Endothelial cell of umbilical vein (primary cell): ENCODE measurements around the gene NFX1. TPM values are rescaled to one million over a fixed set of nuclear protein-coding genes. Genes with fewer than 3 reads are reported as not detected.

Source experiments
- BruUV-seq: library from RNA; stranded (reverse); fragments of 400-500 nt; replicated peaks from 2 replicates; lab custom pipeline; 2021; lab: Mats Ljungman, UMichigan
- CTCF ChIA-PET: fragments of 300-600, 350-600 bp; sonication (Branson Sonifier 250); formaldehyde crosslinking; loops from one replicate; lab custom pipeline; 2021; ENCODE audit warnings: antibody characterized with exemption, inconsistent platforms; lab: Charles Lee
- POLR2A ChIA-PET: fragments of 300-600, 350-600 bp; sonication (Branson Sonifier 250); formaldehyde crosslinking; loops from one replicate; lab custom pipeline; 2021; ENCODE audit warnings: antibody characterized with exemption, inconsistent platforms; lab: Charles Lee
- DNase-seq: peaks from one replicate; pipeline ENCODE4 v3.0.0-alpha.2; 2011; ENCODE audit warnings: low read depth, low spot score
- FAIRE-seq: peaks from 2 replicates; lab custom pipeline; 2011; peaks lifted over from hg19 to GRCh38; lab: Jason Lieb, UNC
- H2AFZ ChIP-seq: 2 replicates; pipeline ENCODE4 v1.6.0; 2012; ENCODE audit warnings: low read depth, low read length, control low read depth, inconsistent platforms
- H3K27ac ChIP-seq: 2 replicates; pipeline ENCODE4 v1.5.1; 2011; ENCODE audit warnings: low read depth, mild to moderate bottlenecking, control low read depth, low read length, moderate library complexity; ENCODE audit not compliant: insufficient read depth
- H3K27me3 ChIP-seq, 2 experiments: 2 replicates each; pipeline versions ENCODE4 v1.6.0 to v1.6.1; 2011; ENCODE audit warnings: low read length in 2 of 2, mixed read lengths in 1 of 2; ENCODE audit not compliant: control insufficient read depth in 2 of 2, insufficient read depth in 2 of 2
- H3K36me3 ChIP-seq, 2 experiments: 2 replicates in 1 of 2; 3 replicates in 1 of 2; pipeline ENCODE4 v1.5.1; 2011; ENCODE audit warnings: low read length in 2 of 2, mild to moderate bottlenecking in 1 of 2, moderate library complexity in 1 of 2; ENCODE audit not compliant: control insufficient read depth in 2 of 2, insufficient read depth in 2 of 2; ENCODE audit errors: extremely low read depth in 1 of 2
- H3K4me1 ChIP-seq: 3 replicates; pipeline ENCODE4 v1.5.1; 2011; ENCODE audit warnings: mild to moderate bottlenecking, low read length; ENCODE audit not compliant: control insufficient read depth, insufficient read depth; ENCODE audit errors: extremely low read depth
- H3K4me2 ChIP-seq: 2 replicates; pipeline ENCODE4 v1.6.1; 2011; ENCODE audit warnings: low read length, control low read depth, mixed read lengths; ENCODE audit not compliant: insufficient read depth
- H3K4me3 ChIP-seq, 3 experiments: fragments of 200-600 bp in 1 of 3; sonication (generic), shearing (Covaris generic) in 1 of 3; replicated peaks in 1 of 3; 2 replicates each; pipeline ENCODE4 v1.5.1; 2011 to 2016; ENCODE audit warnings: control low read depth in 3 of 3, low read length in 3 of 3, mild to moderate bottlenecking in 2 of 3, inconsistent platforms in 1 of 3, low read depth in 1 of 3, moderate library complexity in 1 of 3; ENCODE audit not compliant: insufficient read depth in 1 of 3
- H3K79me2 ChIP-seq: 2 replicates; pipeline ENCODE4 v1.6.0; 2012; ENCODE audit warnings: low read length, inconsistent platforms; ENCODE audit not compliant: control insufficient read depth, insufficient read depth
- H3K9ac ChIP-seq: replicated peaks from 2 replicates; pipeline ENCODE3; 2011; ENCODE audit warnings: low read length, control low read depth; ENCODE audit not compliant: insufficient read depth; ENCODE audit errors: extremely low read depth
- H3K9me1 ChIP-seq: replicated peaks from 3 replicates; pipeline ENCODE4 v1.6.0; 2011; ENCODE audit warnings: mild to moderate bottlenecking, low read length; ENCODE audit not compliant: control insufficient read depth, insufficient read depth; ENCODE audit errors: extremely low read depth
- H3K9me3 ChIP-seq: replicated peaks from 2 replicates; pipeline ENCODE4 v1.5.1; 2012; ENCODE audit warnings: low read length, inconsistent platforms; ENCODE audit not compliant: control insufficient read depth, insufficient read depth
- H4K20me1 ChIP-seq: replicated peaks from 2 replicates; pipeline ENCODE3; 2011; ENCODE audit warnings: mild to moderate bottlenecking, low read length; ENCODE audit not compliant: control insufficient read depth, insufficient read depth; ENCODE audit errors: extremely low read depth
- EZH2 ChIP-seq: IDR thresholded peaks from 2 replicates; pipeline ENCODE4 v1.6.1; 2012; ENCODE audit warnings: borderline replicate concordance, low read depth, mild to moderate bottlenecking, moderate library complexity, low read length, inconsistent platforms; ENCODE audit not compliant: severe bottlenecking
- FOS ChIP-seq: IDR thresholded peaks from 2 replicates; pipeline ENCODE4 v1.6.1; 2011; ENCODE audit warnings: mild to moderate bottlenecking, low read length, moderate library complexity, borderline replicate concordance; ENCODE audit not compliant: insufficient read depth
- GATA2 ChIP-seq: IDR thresholded peaks from 2 replicates; pipeline ENCODE4 v1.7.0; 2011; ENCODE audit warnings: low read depth, mild to moderate bottlenecking, moderate library complexity, mixed read lengths, low read length; ENCODE audit not compliant: insufficient read length, insufficient read depth
- JUN ChIP-seq: IDR thresholded peaks from 2 replicates; pipeline ENCODE4 v1.6.1; 2011; ENCODE audit warnings: borderline replicate concordance, low read depth; ENCODE audit not compliant: insufficient read length, insufficient read depth
- MYC ChIP-seq: IDR thresholded peaks from one replicate; pipeline ENCODE4 v1.6.1; 2011; ENCODE audit warnings: mild to moderate bottlenecking, low read depth, low read length
- dilution Hi-C: fragments of 300-500 bp; cut with MboI; formaldehyde crosslinking; loops from one replicate; pipeline ENCODE4 v1.15.0; 2019; ENCODE audit warnings: low sequenced_read_pairs; ENCODE audit not compliant: extremely low pct_ligation_motif_present
- intact Hi-C: fragments of 100-400 bp; cut with micrococcal nuclease; formaldehyde crosslinking; loops from one replicate; pipeline ENCODE4 v1.10.0; 2022
- polyA plus RNA-seq, 4 experiments: library from polyadenylated mRNA; depleted of rRNA in 3 of 4; stranded (reverse) in 3 of 4; unstranded in 1 of 4; fragments of >200 nt; gene quantifications; 2 replicates each; pipeline versions ENCODE4 v1.2.1 to v1.2.3, GENCODE V29; 2011 to 2012; ENCODE audit warnings: missing spikeins in 1 of 4
- total RNA-seq: library from RNA; stranded (reverse); gene quantifications from 2 replicates; pipeline ENCODE4 v1.2.3, GENCODE V29; 2021
- TF ChIP-seq, protein P1 (sequence below): IDR thresholded peaks from 2 replicates; pipeline ENCODE4 v1.6.1; 2011; ENCODE audit not compliant: insufficient read depth, insufficient read length

Gene NFX1
- total and polyA plus RNA-seq, 2 donors (not counting 3 experiments of a cell fraction or from before 2014, with no cell fraction given) = 19.3 to 21.7 TPM

DNA sequence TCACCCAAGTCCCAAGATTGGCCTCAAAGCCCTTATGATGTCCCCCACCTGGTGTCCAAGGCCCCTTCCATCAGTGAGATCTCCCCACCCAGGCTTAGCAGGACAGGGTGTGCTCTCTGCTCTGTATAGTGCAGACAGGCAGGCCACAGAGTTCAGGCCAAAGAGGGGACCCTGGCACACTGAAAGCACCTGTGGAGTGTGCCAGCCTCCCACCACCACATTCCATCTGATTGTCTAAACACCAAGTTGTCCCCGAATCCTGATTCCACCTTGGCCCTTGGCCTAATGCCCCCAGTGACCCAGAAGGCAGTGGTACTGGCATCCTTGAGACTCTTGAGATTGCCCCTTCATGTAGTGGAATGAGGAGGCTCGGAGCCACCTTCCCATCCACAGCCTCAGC is 45.0 kb upstream of the NFX1 start:
- Histone ChIP-seq H3K79me2 (no peaks in the 10 kb centered on the region), H2AFZ (no peak overlapping the region), H3K27me3 (peaks cover 0 to 4% of the 10 kb centered on the region in 2 experiments), H3K27ac (no peak overlapping the region), H3K4me3 (no peak overlapping the region), H3K4me1 (no peaks in the 10 kb centered on the region), H3K9ac (no peak overlapping the region), H3K36me3 (no peaks in the 10 kb centered on the region), H3K4me2 (no peak overlapping the region), H4K20me1 (no peaks in the 10 kb centered on the region), H3K9me3 (no peaks in the 10 kb centered on the region), H3K9me1 (no peaks in the 10 kb centered on the region)
- FAIRE-seq (no peak), DNase-seq (no peak)
- POLR2A ChIA-PET = no interaction called here
- BruUV-seq = no TSS peak
- dilution Hi-C loops (no loop called here), intact Hi-C loops (no loop called here)
- CTCF ChIA-PET = no interaction called here
- TF ChIP-seq GATA2 (no peak), JUN (no peak)

DNA sequence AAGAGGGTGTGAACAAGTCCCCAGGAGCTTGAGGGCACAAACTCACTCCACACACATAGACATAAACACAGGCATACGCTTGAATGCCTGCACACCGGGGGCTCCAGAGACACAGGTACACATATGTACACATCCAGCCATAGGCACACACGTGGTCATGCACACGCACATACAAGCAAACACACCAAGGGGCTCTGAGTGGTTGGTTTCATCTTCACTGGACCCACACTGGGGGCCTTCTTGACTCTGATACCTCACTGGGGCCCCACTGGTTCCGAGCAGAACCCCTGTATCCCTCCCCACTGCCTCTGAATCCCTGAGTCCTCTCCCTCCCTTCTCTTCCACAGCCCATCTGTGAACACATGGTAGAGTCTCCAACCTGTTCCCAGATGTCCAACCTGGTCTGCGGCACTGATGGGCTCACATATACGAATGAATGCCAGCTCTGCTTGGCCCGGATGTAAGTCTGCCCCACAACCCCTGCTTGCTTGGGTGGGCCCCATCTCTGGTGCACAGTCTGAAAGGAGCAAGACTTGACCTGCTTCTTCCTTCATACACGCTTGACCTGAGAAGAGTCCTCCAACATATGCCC is 44.0 kb upstream of the NFX1 start:
- Histone ChIP-seq H3K9me1 (no peaks in the 10 kb centered on the region), H3K4me3 (no peak overlapping the region), H3K27me3 (no peaks in the 10 kb centered on the region), H2AFZ (no peak overlapping the region), H3K9me3 (no peaks in the 10 kb centered on the region), H3K27ac (no peak overlapping the region), H3K79me2 (no peaks in the 10 kb centered on the region), H3K36me3 (no peaks in the 10 kb centered on the region), H3K4me1 (no peaks in the 10 kb centered on the region), H4K20me1 (no peaks in the 10 kb centered on the region), H3K9ac (no peak overlapping the region), H3K4me2 (no peak overlapping the region)
- CTCF ChIA-PET = no interaction called here
- TF ChIP-seq, protein P1, sequence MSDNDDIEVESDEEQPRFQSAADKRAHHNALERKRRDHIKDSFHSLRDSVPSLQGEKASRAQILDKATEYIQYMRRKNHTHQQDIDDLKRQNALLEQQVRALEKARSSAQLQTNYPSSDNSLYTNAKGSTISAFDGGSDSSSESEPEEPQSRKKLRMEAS = no peak
- TF ChIP-seq EZH2 (no peak), MYC (no peak), FOS (no peak)
- FAIRE-seq (no peak), DNase-seq (no peak)
- BruUV-seq = no TSS peak
- intact Hi-C loops = no loop called here
- dilution Hi-C loops = no loop called here
- POLR2A ChIA-PET = no interaction called here
